HUDEP-2 (cell line): ENCODE measurements around the gene UBE2QL1.
"Not testable (repeated sequence)": the region's sequence is repeated elsewhere in the genome, so short reads cannot be mapped to it uniquely, and the experiment has no call there.

ENCODE experiments used
- DNase-seq, 76 experiments: peaks; one replicate each; lab custom pipeline; 2025; ENCODE audit not compliant: unreplicated experiment in 76 of 76; lab: John Stamatoyannopoulos, UW

UBE2QL1 gene

GRCh38 chr5:6494939-6495338 is 46.3 kb downstream of the UBE2QL1 start:
- no peak for DNase-seq

DNA sequence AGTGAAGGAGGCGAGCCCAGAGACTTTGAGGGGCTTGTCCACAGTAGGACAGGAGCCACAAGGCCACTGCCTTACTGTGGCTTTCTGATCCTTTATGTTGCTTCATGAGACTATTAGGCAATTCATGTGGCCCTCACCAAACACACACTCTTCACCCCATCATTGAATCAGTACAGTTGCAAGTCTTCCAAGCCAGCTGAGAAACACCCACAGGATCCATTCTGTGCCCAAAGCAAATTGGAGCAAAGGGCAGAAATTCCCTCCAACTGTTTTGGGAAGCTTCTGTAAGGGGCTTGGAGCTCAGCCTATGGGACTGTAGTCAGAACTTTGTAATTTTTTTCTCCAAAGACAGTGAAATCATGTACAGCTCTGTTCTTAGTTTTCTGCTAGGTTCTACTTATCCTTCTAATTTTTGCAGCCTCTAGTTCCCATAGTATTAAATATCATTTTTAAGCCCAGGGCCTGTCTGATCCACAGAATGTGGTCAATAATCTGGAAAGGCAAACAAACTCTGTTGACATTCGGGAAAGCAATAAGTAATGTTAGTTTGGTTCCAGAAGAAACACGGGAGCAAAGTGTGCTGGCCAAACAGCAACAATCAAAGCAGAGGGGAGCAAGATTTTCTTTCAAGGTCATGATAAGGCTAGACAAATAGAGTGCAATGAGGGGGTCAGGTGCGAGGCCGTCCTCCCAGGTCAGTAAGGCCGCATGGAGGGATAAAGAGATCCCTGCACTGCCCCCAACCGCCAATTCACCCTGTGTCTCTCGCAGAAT is 47.0 kb downstream of the UBE2QL1 start:
- no peak for DNase-seq

DNA sequence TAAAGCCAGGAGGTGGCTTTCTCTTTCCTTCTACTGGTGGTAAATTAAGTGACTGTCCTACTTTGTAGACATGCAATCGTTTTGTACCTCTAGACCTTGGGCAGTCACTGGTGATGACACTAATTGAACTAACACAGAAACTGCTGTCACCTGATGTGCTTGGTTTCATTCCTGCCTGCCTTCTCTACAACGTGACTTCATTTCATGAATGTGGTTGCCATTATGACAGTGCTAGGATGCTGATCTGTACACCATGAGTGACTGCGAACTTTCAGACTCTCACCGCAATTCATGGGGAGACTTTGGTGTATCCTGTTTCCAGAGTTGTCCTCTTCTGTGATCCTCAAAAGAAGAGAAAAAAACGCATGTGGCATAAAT is 47.5 kb downstream of the UBE2QL1 start:
- DNase-seq, result no peak

DNA sequence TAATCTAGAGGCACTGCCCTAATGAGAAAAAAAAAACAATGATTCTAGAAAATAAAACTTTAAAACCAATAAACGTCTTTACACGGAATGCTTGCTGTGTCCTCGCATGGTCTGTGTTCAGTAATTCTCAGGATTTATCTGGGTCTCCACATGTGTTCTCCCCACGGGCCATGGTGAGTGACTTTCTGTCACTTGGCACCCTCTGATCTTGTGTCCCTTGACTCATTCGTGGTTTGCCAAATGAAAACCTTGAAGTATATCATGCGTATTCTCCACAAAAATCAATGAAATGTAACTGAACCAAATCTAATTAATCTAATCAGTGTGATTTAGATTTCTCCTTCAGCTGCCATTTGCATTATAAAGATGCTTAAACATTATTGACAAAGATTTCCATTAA is 48.0 kb downstream of the UBE2QL1 start:
- DNase-seq, result no peak

DNA sequence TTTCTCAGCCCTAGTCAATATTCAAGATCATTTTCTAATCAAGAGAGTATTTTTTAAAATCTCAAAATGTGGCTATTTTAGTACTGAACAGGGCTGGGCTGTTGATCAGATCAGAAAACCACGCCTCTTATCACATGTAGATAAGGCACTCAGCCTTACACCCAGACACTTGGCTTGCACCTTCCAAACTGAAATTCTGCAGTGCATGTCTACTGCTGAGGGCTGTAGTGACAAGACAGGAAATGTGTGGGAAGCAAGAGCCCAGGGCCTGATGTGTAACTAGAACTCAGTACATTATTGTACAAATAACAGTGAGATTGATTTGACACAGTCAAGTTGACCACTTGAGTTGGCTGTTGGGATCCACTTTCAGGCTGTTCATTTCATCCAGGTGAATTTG is 48.6 kb downstream of the UBE2QL1 start:
- no peak for DNase-seq

- DNase-seq, result no peak
These were observed 50.3 kb downstream of the UBE2QL1 start for GRCh38 chr5:6498968-6499367.

DNA sequence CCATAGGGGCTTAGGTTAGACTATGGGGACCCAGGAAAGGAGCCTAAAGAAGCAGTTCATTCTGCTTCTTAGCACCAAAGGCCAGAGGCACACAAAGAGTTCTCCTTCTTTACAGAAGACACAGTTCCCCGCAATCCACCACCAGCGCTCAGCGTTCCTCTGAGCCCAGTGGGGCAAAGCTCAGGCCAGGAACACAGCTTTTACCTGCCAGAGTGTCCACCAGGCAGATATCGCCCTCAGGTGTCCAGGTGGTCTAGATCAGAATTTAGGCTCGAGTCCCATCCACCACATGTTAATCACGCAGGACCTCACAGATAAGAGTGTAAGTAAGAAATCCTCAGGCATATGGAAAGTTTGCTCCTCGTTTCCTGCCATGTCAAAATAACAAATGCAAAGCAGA is 53.0 kb downstream of the UBE2QL1 start:
- DNase-seq, result no peak

GRCh38 chr5:6502421-6502820 is 53.8 kb downstream of the UBE2QL1 start:
- DNase-seq, result no peak

DNA sequence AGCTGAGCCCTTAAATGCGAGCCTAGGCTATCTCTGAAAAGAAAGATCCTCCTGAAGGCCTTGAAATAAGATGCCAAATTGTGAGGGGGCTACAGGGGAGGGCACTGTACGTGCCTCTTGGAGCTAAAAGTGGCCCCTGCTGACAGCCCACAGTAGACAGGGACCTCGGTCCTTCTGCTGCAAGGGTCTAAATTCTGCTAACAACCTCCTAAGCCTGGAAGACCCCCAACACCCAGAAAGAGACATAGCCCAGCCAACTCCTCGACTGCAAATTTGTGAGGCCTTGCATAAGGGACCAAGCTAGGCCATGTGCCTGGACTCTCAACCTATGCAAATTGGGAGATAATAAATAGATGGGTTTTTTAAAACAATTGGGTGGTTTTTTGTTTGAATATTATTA is 54.7 kb downstream of the UBE2QL1 start:
- no peak for DNase-seq

DNA sequence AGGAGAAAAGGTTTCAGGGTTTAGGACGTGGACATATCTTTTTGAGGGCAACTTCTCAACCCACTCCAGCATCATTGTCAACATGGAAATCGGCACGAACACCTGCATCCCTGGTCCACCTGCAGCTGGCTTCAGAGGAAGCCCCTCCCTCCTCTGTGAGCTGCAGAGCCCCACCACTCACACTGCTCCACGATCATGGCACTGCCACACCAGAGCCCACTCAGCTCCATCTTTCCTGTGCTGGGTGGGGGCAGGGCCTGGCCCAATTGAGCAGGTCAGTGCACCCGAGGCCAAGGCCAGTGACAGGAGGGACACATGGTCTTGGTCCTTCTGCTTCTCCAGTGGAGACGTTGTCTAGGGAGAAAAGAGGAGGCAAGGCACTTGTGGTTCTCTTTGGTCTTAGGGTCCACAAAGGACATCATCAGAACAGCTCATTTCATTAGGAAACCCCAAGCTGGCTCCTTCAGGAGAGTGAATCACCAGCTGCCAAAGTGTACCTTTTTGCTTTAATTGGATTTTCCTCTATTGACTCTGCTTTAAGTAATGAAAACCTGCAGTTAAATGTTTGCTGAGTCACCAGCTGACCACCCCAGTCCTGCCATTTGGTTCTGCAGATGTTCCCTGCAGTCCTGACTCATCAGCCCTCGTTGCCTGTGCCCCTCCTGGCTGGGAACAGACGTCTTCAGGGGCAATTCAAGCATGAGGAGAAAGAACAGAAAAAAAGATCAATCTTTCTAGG is 56.2 kb downstream of the UBE2QL1 start:
- no peak for DNase-seq

DNA sequence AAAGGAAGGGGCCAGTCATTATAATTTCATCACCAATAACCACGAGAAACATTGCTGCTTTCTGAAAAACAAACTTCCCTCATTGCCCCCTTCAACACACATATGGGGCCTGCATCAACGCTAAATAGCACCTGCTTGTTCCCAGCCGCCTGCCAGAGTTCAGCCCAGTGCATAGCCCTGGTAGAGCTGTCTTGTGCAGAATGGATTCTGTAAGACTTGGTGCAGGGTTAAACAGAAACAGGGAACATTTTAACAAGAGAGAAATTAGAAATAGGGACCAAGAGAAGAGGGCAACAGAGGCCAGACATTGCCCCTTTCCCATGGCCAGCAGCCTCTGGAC is 56.7 kb downstream of the UBE2QL1 start:
- DNase-seq, result no peak

GRCh38 chr5:6505783-6506557 is 57.3 kb downstream of the UBE2QL1 start:
- DNase-seq, result no peak

GRCh38 chr5:6506611-6507010 is 58.0 kb downstream of the UBE2QL1 start:
- DNase-seq, result no peak

- no peak for DNase-seq
These were observed 60.3 kb downstream of the UBE2QL1 start for GRCh38 chr5:6508931-6509330.

DNA sequence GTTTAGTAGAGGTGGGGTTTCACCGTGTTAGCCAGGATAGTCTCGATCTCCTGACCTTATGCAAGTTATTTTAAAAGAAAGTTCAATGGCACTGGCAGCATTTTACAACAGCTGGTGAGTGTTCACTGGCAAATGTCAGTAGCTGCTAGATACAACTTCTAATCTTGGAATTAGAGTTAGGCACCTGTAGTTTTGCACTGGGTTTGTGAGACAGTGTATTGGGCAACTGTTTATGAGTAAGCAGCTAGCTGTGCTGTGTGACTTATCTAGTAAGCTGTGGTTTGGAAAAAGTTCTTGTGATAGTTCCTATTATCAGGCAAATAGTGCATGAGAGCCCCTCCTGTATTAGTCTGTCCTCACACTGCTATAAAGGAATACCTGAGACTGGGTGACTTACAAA is 61.5 kb downstream of the UBE2QL1 start:
- no peak for DNase-seq

- DNase-seq, result no peak
These were observed 62.3 kb downstream of the UBE2QL1 start for GRCh38 chr5:6510973-6511372.

GRCh38 chr5:6515812-6516211 is 67.2 kb downstream of the UBE2QL1 start:
- DNase-seq, result not testable (repeated sequence)

- DNase-seq, result no peak
These were observed 68.2 kb downstream of the UBE2QL1 start for GRCh38 chr5:6516823-6517222.

GRCh38 chr5:6517510-6517909 is 68.9 kb downstream of the UBE2QL1 start:
- no peak for DNase-seq

GRCh38 chr5:6518298-6519057 is 69.8 kb downstream of the UBE2QL1 start:
- no peak for DNase-seq

DNA sequence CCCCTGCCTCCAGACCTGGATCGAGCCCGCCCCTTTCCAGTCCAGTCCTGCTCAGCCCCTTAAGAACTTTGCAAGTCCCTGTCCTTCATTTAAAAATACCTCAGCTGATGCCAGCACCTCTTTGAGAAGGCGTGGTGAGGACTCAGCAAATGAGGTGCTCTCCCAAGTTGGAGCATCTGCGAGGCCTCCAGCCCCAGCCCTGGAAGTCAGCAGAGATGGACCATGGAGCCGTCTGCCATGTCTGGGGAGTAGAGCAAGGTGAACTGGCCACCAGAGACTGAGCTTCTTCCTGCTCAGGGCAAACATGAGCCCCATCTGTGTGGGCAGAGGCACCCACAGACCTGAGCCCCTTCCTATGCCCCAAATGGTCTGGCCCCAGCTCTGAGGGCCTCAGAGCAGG is 71.5 kb downstream of the UBE2QL1 start:
- DNase-seq, result no peak
